H7 (cell line): ENCODE results near the gene SPRY4. TPM values are rescaled to one million over a fixed set of nuclear protein-coding genes. Genes with fewer than 3 reads are reported as not detected.
"Not testable (repeated sequence)": the region's sequence is repeated elsewhere in the genome, so short reads cannot be mapped to it uniquely, and the experiment has no call there.

Experiments
- DNase-seq: peaks from one replicate; pipeline ENCODE4 v3.0.0; 2012
- H3K27me3 ChIP-seq: 2 replicates; pipeline ENCODE4 v1.6.0; 2011; ENCODE audit warnings: mild to moderate bottlenecking, low read length; ENCODE audit not compliant: control insufficient read depth, insufficient read depth
- H3K36me3 ChIP-seq: replicated peaks from 2 replicates; pipeline ENCODE4 v1.5.1; 2011; ENCODE audit warnings: low read length; ENCODE audit not compliant: control insufficient read depth, insufficient read depth
- H3K4me3 ChIP-seq: 2 replicates; pipeline ENCODE4 v1.5.1; 2011; ENCODE audit warnings: low read depth, mild to moderate bottlenecking, control low read depth, low read length, moderate library complexity; ENCODE audit not compliant: insufficient read depth
- total RNA-seq: library from RNA; depleted of rRNA; stranded (reverse); fragments of >200 nt; shearing (Covaris generic); gene quantifications from 2 replicates; pipeline ENCODE4 v1.2.3, GENCODE V29; 2014

The SPRY4 gene
- total RNA-seq, 1 experiment from 2014 or later, result 71.7 TPM

DNA sequence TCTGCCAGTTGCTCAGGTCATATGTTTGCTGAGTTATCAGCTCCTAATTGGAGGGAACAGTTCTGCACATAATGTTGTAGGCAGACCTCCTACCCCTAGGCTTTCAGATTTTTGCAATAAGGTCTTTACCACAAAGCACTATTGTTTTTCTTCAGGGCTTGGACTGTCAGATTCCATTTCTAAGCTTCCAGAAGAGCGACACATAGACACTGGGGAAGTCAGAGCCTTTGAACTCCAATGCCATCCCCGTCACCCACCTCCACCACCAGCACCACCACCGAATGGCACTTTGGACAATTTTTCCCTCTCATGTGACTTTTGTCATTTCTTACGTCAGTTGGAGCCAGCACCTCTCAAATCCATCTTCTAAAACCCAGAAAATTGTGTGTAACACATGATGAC lies 28.3 kb upstream of the SPRY4 start:
- Histone ChIP-seq H3K27me3 (no peaks in the 10 kb centered on the region), H3K4me3 (no peak overlapping the region), H3K36me3 (no peaks in the 10 kb centered on the region)
- no peak for DNase-seq

DNA sequence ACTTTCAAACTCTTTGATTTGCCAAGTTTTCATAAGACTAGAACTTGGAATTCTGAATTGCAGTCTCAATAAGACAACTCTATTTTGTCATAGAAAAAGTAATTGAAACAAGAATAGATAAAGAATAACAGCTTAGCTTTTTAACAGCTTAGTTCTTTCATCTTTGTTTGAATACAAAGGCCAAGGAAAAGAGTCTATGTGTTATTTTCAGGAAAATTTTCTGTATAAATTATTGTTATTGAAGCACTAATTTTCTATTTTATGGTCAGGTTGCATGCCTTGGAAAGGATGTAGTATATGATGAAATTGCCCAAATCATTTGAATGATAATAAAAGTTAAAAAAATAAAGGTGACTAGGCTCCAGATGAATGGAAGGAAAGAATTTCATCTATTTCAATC lies 25.2 kb upstream of the SPRY4 start:
- Histone ChIP-seq H3K36me3 (no peaks in the 10 kb centered on the region; the same call in 1 of the 2 replicates), H3K27me3 (no peaks in the 10 kb centered on the region), H3K4me3 (no peak overlapping the region)
- no peak for DNase-seq

DNA sequence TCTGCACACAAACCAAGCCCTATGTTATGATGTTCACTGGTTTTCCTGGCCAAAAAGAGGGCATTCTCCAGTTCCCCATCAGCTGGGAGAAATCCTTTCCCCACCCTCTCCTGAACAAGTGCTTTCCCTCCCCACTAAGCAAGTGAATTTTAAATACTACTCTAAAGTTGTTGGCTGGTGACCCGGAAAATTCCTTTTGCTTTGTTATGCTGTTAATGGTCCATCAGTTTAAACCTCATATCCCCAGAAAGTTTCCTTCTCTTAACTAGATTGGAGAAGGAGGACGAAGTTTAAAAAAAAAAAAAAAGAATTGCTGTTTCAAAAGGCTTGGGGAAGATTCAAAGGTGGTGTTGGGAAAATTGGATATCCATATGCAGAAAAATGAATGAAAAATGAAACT lies 21.9 kb upstream of the SPRY4 start:
- Histone ChIP-seq H3K4me3 (no peak overlapping the region), H3K36me3 (no peaks in the 10 kb centered on the region; the same call in 1 of the 2 replicates)
- no peak for DNase-seq

DNA sequence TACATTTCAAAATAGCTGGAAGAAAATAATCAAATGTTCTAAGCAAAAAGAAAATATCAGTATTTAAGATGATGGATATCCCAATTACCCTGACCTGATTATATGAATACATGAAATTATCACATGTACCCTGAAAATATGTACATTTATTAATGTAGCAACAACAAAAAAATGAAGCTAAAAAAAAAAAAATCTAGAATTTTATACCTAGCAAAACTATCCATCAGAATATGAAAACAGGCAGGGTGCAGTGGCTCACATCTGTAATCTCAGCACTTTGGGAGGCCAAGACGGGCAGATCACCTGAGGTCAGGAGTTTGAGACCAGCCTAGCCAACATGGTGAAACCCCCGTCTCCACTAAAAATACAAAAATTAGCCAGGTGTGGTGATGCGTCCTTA lies 20.1 kb upstream of the SPRY4 start:
- DNase-seq, H3K36me3 ChIP-seq, H3K27me3 ChIP-seq, H3K4me3 ChIP-seq: not testable (repeated sequence)

More for the DNA sequence above, 21.9 kb upstream of the SPRY4 start:
- H3K27me3 ChIP-seq, result no peaks in the 10 kb centered on the region

- no peaks in the 10 kb centered on the region; the same call in 1 of the 2 replicates for H3K36me3 ChIP-seq
- no peak overlapping the region for H3K4me3 ChIP-seq
- no peak for DNase-seq
- no peaks in the 10 kb centered on the region for H3K27me3 ChIP-seq
These were observed 18.7 kb upstream of the SPRY4 start for GRCh38 chr5:142343531-142343930.

- Histone ChIP-seq H3K27me3 (no peaks in the 10 kb centered on the region), H3K4me3 (no peak overlapping the region), H3K36me3 (no peaks in the 10 kb centered on the region; the same call in 1 of the 2 replicates)
- DNase-seq, result no peak
These were observed 17.5 kb upstream of the SPRY4 start for GRCh38 chr5:142342128-142342981.

- Histone ChIP-seq H3K4me3 (no peak overlapping the region), H3K36me3 (no peaks in the 10 kb centered on the region), H3K27me3 (no peaks in the 10 kb centered on the region)
- DNase-seq, result no peak
These were observed 15.0 kb upstream of the SPRY4 start for GRCh38 chr5:142339781-142340180.

DNA sequence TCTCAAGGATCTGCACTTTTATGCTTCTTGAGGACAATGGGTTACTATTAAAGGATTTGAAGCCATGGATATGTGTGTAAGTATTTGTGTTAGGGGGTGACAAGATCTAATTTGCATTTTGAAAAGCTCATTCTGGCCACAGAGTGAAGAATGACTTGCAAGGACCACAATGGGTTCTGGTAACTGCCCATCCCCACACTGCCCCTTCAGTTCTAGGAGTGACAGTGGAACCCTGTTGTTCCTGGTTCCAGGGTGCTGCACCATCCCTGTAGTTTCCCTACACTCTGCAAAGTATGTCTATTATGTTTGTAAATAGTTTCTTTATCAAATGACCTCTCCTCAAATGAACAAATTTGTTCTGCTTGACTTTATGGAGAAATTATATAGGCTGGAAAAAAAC lies 9.7 kb upstream of the SPRY4 start:
- Histone ChIP-seq H3K27me3 (no peaks in the 10 kb centered on the region), H3K36me3 (no peaks in the 10 kb centered on the region), H3K4me3 (no peak overlapping the region)
- no peak for DNase-seq

GRCh38 chr5:142333749-142334148 lies 8.9 kb upstream of the SPRY4 start:
- not testable (repeated sequence) for DNase-seq, H3K4me3 ChIP-seq, H3K27me3 ChIP-seq, H3K36me3 ChIP-seq

DNA sequence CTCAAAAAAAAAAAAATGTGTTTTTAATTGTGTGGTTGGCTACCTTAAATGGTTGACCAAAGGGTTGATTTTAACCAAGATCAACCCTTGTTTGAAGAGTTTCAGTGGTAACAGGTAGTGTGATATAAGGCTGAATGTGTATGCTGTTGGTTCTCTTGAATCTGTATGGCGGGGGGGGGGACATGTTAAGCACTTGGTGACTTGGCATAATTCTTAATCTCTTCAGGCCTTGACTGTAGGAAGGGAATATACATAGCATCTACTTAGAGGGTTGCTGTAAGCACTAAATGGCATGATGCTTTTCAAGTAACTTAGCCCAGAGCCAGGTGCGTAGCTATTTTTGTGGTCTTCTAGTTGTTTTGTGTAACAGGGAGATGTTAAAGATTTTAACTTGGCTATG lies 5.6 kb upstream of the SPRY4 start:
- H3K36me3 ChIP-seq, result no peaks in the 10 kb centered on the region
- DNase-seq, result no peak
- H3K27me3 ChIP-seq, result no peaks in the 10 kb centered on the region
- H3K4me3 ChIP-seq, result no peak overlapping the region

GRCh38 chr5:142330026-142330425 lies 5.2 kb upstream of the SPRY4 start:
- H3K36me3 ChIP-seq, result no peaks in the 10 kb centered on the region
- DNase-seq, result no peak
- H3K27me3 ChIP-seq, result no peaks in the 10 kb centered on the region
- H3K4me3 ChIP-seq, result no peak overlapping the region

DNA sequence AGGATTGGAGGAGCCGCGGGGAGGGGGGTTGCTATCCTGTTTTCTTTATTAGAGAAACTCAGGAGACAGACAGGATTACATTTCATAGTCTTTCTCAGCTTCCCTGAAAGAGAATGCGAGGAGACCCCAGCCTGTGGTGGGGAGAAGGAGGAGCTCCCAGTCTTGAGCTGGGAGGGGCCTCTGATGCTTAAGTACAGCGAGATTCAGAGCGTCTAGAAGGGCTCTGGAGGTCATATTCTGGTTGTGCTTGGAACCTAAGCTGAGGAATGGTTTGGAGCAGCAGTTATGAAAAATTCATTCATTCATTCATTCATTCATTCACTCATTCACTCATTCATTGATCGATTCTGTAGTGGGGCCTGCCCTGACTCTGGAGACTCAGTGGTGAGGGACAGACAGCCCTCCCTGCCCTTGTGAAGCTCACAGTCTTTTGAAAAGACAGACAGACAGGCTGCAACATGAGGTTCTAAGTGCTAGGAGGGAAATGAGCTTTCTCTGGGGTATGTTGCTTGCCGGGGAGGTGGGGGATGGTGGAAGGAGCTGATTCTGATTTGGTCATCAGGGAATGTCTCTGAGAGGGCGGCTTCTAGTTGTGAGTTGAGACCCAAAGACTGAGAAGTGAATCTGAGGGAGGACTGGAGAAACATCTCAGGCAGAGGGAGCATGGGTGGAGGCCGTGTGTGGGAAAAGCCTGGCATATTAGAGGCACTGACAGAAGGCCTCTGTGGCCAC lies 2.5 kb upstream of the SPRY4 start:
- DNase-seq, result no peak

DNA sequence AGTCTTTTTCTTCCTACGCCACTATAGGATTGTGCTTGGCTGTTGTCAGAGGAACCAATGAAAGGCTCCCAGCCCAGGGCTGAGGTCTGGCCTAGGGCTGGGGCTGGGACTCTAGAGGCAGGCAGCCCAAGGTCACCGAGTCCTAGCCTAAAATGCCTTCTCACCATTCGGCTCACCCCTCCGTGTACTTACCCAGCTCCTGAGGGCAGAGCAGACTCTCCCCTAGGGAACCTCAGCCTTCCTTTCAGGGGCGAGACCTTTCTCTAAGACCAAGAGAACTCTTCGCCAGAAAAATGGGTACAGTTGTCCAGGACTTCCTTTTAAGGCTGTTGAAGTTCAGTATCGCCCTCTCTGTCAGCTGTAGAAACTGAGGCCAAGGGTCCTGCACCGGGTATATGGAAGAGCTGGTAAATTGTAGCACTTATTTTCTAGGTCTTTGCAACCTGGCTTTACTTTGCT lies 1.7 kb upstream of the SPRY4 start:
- Histone ChIP-seq H3K36me3 (peaks cover 13% of the 10 kb centered on the region), H3K27me3 (no peaks in the 10 kb centered on the region), H3K4me3 (peak overlapping the region; percentile 98)
- DNase-seq, result no peak

More for the DNA sequence above, 2.5 kb upstream of the SPRY4 start:
- H3K4me3 ChIP-seq, result no peak overlapping the region
- H3K27me3 ChIP-seq, result no peaks in the 10 kb centered on the region
- peaks cover 13% of the 10 kb centered on the region for H3K36me3 ChIP-seq

DNA sequence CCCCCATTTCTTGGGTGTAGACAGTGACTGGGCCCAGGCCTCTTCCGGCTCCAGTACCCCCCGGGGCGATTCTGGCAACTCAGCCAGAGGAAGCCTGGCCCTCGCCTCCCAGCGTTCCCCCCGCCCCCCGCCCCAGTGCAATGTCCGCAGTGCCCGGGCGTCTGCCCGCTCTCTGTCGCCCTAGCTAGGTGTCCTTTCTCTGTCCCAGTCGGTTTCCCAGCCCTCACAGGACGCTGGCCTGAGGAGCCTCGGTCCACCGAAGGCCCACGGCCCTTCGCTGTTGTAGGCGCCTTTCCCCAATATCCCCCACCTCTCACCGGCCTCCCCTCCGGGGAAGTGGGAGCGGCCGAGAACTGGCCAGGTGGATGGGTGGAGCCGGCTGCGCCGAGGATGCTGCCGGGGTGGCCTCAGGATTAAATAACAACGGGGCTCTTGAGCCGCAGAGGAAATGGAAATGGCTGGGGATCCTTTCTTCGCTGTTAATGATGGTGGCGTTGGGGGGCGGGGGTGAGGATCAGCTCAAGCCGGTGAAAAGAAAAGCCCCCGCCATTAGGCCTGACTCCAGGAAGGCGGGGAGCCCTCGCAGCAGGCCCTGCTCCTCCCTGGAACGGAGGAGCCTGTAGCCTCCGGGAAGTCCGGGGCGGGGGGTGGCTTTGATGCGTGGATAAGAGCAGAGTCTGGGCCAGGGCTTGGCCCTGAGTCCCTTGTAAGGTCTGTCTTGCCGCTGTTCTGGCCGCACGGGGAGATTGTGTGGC lies 1.1 kb upstream of the SPRY4 start:
- peak; percentile 90 for DNase-seq
- Histone ChIP-seq H3K4me3 (peak overlapping the region; percentile 98), H3K36me3 (peaks cover 16% of the 10 kb centered on the region), H3K27me3 (no peaks in the 10 kb centered on the region)
